Gastrocnemius medialis (tissue), 4 donors: ENCODE results near the gene PIM3.

Source experiments
- POLR2A ChIP-seq, 2 donors: fragments of 450-650 bp; IDR thresholded peaks; one replicate each; pipeline ENCODE4 v1.6.1; 2017; ENCODE audit warnings: antibody characterized with exemption in 2 of 2, mild to moderate bottlenecking in 2 of 2, moderate library complexity in 2 of 2
- TF ChIP-seq, protein P1 (sequence below), 5 experiments: fragments of 450-650 bp in 3 of 5; fragments of 200-600 bp in 2 of 5; sonication (generic) in 2 of 5; IDR thresholded peaks in 4 of 5; conservative IDR thresholded peaks in 1 of 5; 1 replicate in 4 of 5; 2 replicates in 1 of 5; pipeline ENCODE4 v1.5.1; 2016 to 2019; ENCODE audit warnings: antibody characterized with exemption in 5 of 5, mild to moderate bottlenecking in 3 of 5, moderate library complexity in 3 of 5

DNA sequence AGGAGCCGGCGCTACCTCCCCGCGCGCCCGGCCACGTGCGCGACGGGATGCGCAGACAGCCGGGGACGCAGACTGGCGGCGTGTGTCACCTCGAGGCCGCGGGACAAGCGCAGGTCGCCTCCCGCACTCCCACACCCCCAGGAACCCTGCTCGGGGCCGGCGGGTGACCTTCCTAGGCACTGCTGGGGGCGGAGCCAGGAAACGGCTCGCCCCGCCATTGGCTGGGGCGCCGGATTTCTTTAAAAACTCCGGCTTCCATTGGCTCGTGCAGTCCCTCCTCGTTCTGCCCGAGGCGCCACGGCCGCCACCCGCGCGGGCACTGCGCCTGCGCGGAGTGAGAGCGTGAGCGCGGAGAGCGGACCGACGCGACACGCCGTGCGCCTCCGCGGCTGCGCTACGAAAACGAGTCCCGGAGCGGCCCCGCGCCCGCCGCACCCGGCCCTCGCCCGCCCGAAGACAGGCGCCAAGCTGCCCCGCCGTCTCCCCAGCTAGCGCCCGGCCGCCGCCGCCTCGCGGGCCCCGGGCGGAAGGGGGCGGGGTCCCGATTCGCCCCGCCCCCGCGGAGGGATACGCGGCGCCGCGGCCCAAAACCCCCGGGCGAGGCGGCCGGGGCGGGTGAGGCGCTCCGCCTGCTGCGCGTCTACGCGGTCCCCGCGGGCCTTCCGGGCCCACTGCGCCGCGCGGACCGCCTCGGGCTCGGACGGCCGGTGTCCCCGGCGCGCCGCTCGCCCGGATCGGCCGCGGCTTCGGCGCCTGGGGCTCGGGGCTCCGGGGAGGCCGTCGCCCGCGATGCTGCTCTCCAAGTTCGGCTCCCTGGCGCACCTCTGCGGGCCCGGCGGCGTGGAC lies at the start of gene PIM3:
- peak; percentile 94 to 96 for TF ChIP-seq POLR2A (IDR thresholded peaks at IDR 0.05)
- TF ChIP-seq, protein P1, sequence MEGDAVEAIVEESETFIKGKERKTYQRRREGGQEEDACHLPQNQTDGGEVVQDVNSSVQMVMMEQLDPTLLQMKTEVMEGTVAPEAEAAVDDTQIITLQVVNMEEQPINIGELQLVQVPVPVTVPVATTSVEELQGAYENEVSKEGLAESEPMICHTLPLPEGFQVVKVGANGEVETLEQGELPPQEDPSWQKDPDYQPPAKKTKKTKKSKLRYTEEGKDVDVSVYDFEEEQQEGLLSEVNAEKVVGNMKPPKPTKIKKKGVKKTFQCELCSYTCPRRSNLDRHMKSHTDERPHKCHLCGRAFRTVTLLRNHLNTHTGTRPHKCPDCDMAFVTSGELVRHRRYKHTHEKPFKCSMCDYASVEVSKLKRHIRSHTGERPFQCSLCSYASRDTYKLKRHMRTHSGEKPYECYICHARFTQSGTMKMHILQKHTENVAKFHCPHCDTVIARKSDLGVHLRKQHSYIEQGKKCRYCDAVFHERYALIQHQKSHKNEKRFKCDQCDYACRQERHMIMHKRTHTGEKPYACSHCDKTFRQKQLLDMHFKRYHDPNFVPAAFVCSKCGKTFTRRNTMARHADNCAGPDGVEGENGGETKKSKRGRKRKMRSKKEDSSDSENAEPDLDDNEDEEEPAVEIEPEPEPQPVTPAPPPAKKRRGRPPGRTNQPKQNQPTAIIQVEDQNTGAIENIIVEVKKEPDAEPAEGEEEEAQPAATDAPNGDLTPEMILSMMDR (IDR thresholded peaks at IDR 0.05 in 4 of 5, conservative IDR thresholded peaks at IDR 0.05 in 1 of 5): peak in 1 of 5 experiments; percentile 14
